Activated CD4-positive, alpha-beta T cell treated with anti-CD3 and anti-CD28 coated beads, Interleukin-2, amount 50 U/mL, for 1 hour (primary cell): ENCODE measurements around the gene TFR2.
"Not testable (repeated sequence)": the region's sequence is repeated elsewhere in the genome, so short reads cannot be mapped to it uniquely, and the experiment has no call there.

Experiments used
- DNase-seq: peaks from one replicate; pipeline ENCODE4 v3.0.0-alpha.2; 2020

Gene TFR2

GRCh38 chr7:100677308-100678267 lies 36.2 kb upstream of the TFR2 start:
- no peak for DNase-seq

- DNase-seq: no peak
Observed at GRCh38 chr7:100676501-100677306, 35.4 kb upstream of the TFR2 start.

GRCh38 chr7:100675581-100676350 lies 34.4 kb upstream of the TFR2 start:
- peak; percentile 93 for DNase-seq

GRCh38 chr7:100675105-100675451 lies 33.7 kb upstream of the TFR2 start:
- DNase-seq: peak; percentile 53

GRCh38 chr7:100674411-100675104 lies 33.2 kb upstream of the TFR2 start:
- peak; percentile 30 for DNase-seq

- DNase-seq: peak; percentile 40
Observed at GRCh38 chr7:100673942-100674410, 32.6 kb upstream of the TFR2 start.

GRCh38 chr7:100673302-100673941 lies 32.1 kb upstream of the TFR2 start, which contains the start of gene GNB2:
GNB2 (plus strand) TSS chr7:100673740; CDS start chr7:100676266, 2,526 bp downstream.
- peak; percentile 94 for DNase-seq

- no peak for DNase-seq
Observed at GRCh38 chr7:100671353-100672327, 30.3 kb upstream of the TFR2 start.

GRCh38 chr7:100670074-100670473 lies 28.7 kb upstream of the TFR2 start:
- DNase-seq: no peak

- not testable (repeated sequence) for DNase-seq
Observed at GRCh38 chr7:100669106-100669505, 27.8 kb upstream of the TFR2 start.

- no peak for DNase-seq
Observed at GRCh38 chr7:100668069-100668449, 26.7 kb upstream of the TFR2 start.

GRCh38 chr7:100667331-100668068 lies 26.1 kb upstream of the TFR2 start:
- no peak for DNase-seq

GRCh38 chr7:100665168-100665726 lies 23.9 kb upstream of the TFR2 start:
- no peak for DNase-seq

GRCh38 chr7:100662194-100662776 lies 20.9 kb upstream of the TFR2 start:
- not testable (repeated sequence) for DNase-seq

GRCh38 chr7:100655908-100656674 lies 14.7 kb upstream of the TFR2 start, which contains the start of gene ACTL6B:
ACTL6B (minus strand) TSS chr7:100656448; CDS start chr7:100656354, 94 bp downstream.
- DNase-seq: peak; percentile 49

GRCh38 chr7:100654908-100655831 lies 13.8 kb upstream of the TFR2 start:
- DNase-seq: no peak
